K562 treated with DMSO at 1 percent for 12 hours (cell line): ENCODE data around the gene FAM117B. TPM values are rescaled to one million over a fixed set of nuclear protein-coding genes. Genes with fewer than 3 reads are reported as not detected.

Experiments
- total RNA-seq: library from RNA; unstranded; fragments of 300-600 nt; gene quantifications from 2 replicates; pipeline ENCODE4 v1.2.3, GENCODE V29; 2022; ENCODE audit not compliant: insufficient read depth

The FAM117B gene
- 0.81 and 3.1 TPM in 2 replicates for total RNA-seq

DNA sequence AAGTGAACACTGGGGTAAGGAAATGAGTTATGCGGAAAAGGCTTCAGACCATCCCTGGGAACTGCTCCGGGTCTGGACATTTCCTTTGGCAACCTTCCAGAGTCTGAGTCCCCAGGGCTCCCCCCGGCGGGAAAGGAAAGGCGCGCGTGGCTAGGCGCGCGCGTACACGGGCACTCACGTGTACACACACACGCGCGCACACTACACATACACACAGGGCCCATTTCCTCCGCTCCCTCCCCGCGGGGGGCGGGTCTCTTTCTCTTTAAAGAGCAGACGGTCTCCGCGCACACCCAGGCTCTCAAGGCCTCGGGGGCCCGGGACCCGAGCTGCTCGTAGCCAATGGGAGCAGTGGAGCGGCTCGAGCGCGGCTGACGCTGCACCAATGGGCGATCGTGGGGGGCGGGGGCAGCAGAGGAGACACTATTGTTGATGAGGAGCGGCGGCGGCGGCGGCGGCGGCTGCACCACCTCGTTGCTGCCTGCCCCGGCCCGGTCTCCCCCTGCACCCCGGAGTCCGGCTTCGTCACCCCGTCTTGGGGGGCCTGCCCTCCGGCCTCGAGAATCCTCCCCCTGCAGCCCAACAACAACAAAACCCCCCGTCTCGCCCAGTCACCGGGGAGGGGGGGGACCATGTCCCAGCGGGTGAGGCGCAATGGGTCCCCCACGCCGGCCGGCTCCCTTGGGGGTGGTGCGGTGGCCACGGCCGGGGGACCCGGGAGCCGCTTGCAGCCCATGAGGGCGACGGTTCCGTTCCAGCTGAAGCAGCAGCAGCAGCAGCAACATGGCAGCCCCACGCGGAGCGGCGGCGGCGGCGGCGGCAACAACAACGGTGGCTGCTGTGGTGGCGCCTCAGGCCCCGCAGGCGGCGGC lies at the start of gene FAM117B:
Gene FAM117B (plus strand): TSS at position 414 of the 872 bp plus-strand sequence. CDS start 219 bp downstream, at position 633.

Other genes starting within 250 kb of the FAM117B start
- gene ICA1L, start 236.8 kb downstream of the FAM117B start, total RNA-seq, result 0.80 TPM in 1 of 2 replicates, not detected in the other